ENCODE measurements around the gene SDK1. TPM values are rescaled to one million over a fixed set of nuclear protein-coding genes. Genes with fewer than 3 reads are reported as not detected.

SDK1 gene
- total RNA-seq, 1 experiment from 2014 or later: 7.1 TPM

- Histone ChIP-seq H3K27me3 (replicated peaks; ENCODE audit: control insufficient read depth, insufficient read depth, low read length) (no peaks in the 10 kb centered on the region), H3K4me3 (ENCODE audit: low read depth, low read length) (no peak overlapping the region), H3K36me3 (ENCODE audit: control insufficient read depth, insufficient read depth, low read length) (no peaks in the 10 kb centered on the region), H3K4me1 (no peaks in the 10 kb centered on the region), H3K9me3 (no peaks in the 10 kb centered on the region)
- intact Hi-C loops (cut with micrococcal nuclease; ENCODE audit: unreplicated experiment): no loop called here
- ChIA-PET CTCF (no interaction called here), POLR2A (no interaction called here)
- no TSS peak for BruUV-seq (replicated peaks)
- no peaks in the 10 kb centered on the region for H3K4me1 Mint-ChIP-seq (ENCODE audit: low read depth, unreplicated experiment)
- DNase-seq: no peak
- no peaks in the 10 kb centered on the region for H3K27me3 Mint-ChIP-seq (ENCODE audit: insufficient read depth, unreplicated experiment)
- H3K27ac Mint-ChIP-seq (ENCODE audit: unreplicated experiment): no peak overlapping the region
- no peaks in the 10 kb centered on the region for H3K9me3 Mint-ChIP-seq (ENCODE audit: unreplicated experiment)
- H3K36me3 Mint-ChIP-seq (ENCODE audit: insufficient read depth, unreplicated experiment): no peaks in the 10 kb centered on the region
- H3K4me3 Mint-ChIP-seq (ENCODE audit: unreplicated experiment): no peak overlapping the region
- TF ChIP-seq CTCF (IDR thresholded peaks at IDR 0.05; ENCODE audit: insufficient read depth in 1 of 2, low read depth in 1 of 2, low read length in 1 of 2, severe bottlenecking in 1 of 2, unreplicated experiment in 1 of 2): no peak
Observed at GRCh38 chr7:3415861-3416312, 114.8 kb downstream of the SDK1 start.

GRCh38 chr7:3416453-3416852 lies 115.4 kb downstream of the SDK1 start:
- Histone ChIP-seq H3K9me3 (no peaks in the 10 kb centered on the region), H3K27me3 (replicated peaks; ENCODE audit: control insufficient read depth, insufficient read depth, low read length) (no peaks in the 10 kb centered on the region), H3K4me3 (ENCODE audit: low read depth, low read length) (no peak overlapping the region), H3K4me1 (no peaks in the 10 kb centered on the region), H3K36me3 (ENCODE audit: control insufficient read depth, insufficient read depth, low read length) (no peaks in the 10 kb centered on the region)
- H3K4me3 Mint-ChIP-seq (ENCODE audit: unreplicated experiment): no peak overlapping the region
- no peaks in the 10 kb centered on the region for H3K36me3 Mint-ChIP-seq (ENCODE audit: insufficient read depth, unreplicated experiment)
- no peaks in the 10 kb centered on the region for H3K27me3 Mint-ChIP-seq (ENCODE audit: insufficient read depth, unreplicated experiment)
- POLR2A ChIA-PET: no interaction called here
- no peak for TF ChIP-seq CTCF (IDR thresholded peaks at IDR 0.05; ENCODE audit: insufficient read depth in 1 of 2, low read depth in 1 of 2, low read length in 1 of 2, severe bottlenecking in 1 of 2, unreplicated experiment in 1 of 2)
- BruUV-seq (replicated peaks): no TSS peak
- H3K4me1 Mint-ChIP-seq (ENCODE audit: low read depth, unreplicated experiment): no peaks in the 10 kb centered on the region
- CTCF ChIA-PET: no interaction called here
- no peaks in the 10 kb centered on the region for H3K9me3 Mint-ChIP-seq (ENCODE audit: unreplicated experiment)
- no peak overlapping the region for H3K27ac Mint-ChIP-seq (ENCODE audit: unreplicated experiment)
- DNase-seq: no peak
- intact Hi-C loops (cut with micrococcal nuclease; ENCODE audit: unreplicated experiment): no loop called here

DNA sequence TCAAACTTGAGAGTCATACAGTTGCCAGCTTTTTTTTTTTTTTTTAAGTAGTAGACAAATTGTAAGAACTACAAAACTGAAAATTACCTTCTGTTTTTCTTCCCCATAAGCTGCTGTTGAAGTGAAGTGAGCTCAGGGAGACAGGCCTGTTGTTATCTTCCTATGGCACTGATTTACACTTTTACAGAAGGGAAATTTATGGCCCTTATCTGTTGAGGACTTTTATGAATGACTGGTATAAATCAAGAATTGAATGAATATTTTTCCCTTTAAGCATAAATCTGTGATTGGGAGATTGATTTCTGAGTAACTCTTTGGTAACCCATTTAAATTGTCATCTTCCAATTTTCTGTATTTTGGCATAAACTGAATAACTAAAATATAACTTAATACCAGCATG lies 124.0 kb downstream of the SDK1 start:
- ChIA-PET POLR2A (no interaction called here), CTCF (interaction anchor here (0.6 kb wide), 1 partner anchor 121 kb away, joined by 3 read pairs; no protein-coding TSS in a partner anchor)
- Mint-ChIP-seq H3K27me3 (ENCODE audit: insufficient read depth, unreplicated experiment) (no peaks in the 10 kb centered on the region), H3K4me1 (ENCODE audit: low read depth, unreplicated experiment) (peaks cover 4% of the 10 kb centered on the region), H3K27ac (ENCODE audit: unreplicated experiment) (no peak overlapping the region), H3K36me3 (ENCODE audit: insufficient read depth, unreplicated experiment) (no peaks in the 10 kb centered on the region), H3K4me3 (ENCODE audit: unreplicated experiment) (no peak overlapping the region), H3K9me3 (ENCODE audit: unreplicated experiment) (no peaks in the 10 kb centered on the region)
- TF ChIP-seq CTCF (IDR thresholded peaks at IDR 0.05; ENCODE audit: insufficient read depth in 1 of 2, low read depth in 1 of 2, low read length in 1 of 2, severe bottlenecking in 1 of 2, unreplicated experiment in 1 of 2): no peak
- no TSS peak for BruUV-seq (replicated peaks)
- no peaks in the 10 kb centered on the region for H3K36me3 ChIP-seq (ENCODE audit: control insufficient read depth, insufficient read depth, low read length)
- no peak for DNase-seq
- H3K4me1 ChIP-seq: peaks cover 4% of the 10 kb centered on the region
- H3K9me3 ChIP-seq: 0 out of 2 replicates have a peak, but pooled peaks cover 6% of the 10 kb centered on the region
- intact Hi-C loops (cut with micrococcal nuclease; ENCODE audit: unreplicated experiment): no loop called here
- H3K27me3 ChIP-seq (replicated peaks; ENCODE audit: control insufficient read depth, insufficient read depth, low read length): no peaks in the 10 kb centered on the region
- H3K4me3 ChIP-seq (ENCODE audit: low read depth, low read length): no peak overlapping the region

All from Caco-2 (cell line).